ENCODE data around the gene NID2. TPM values are rescaled to one million over a fixed set of nuclear protein-coding genes. Genes with fewer than 3 reads are reported as not detected.

Gene NID2
- total and polyA plus RNA-seq, 2 of the 4 experiments (the other 2 are of a cell fraction) = 101 to 303 TPM

DNA sequence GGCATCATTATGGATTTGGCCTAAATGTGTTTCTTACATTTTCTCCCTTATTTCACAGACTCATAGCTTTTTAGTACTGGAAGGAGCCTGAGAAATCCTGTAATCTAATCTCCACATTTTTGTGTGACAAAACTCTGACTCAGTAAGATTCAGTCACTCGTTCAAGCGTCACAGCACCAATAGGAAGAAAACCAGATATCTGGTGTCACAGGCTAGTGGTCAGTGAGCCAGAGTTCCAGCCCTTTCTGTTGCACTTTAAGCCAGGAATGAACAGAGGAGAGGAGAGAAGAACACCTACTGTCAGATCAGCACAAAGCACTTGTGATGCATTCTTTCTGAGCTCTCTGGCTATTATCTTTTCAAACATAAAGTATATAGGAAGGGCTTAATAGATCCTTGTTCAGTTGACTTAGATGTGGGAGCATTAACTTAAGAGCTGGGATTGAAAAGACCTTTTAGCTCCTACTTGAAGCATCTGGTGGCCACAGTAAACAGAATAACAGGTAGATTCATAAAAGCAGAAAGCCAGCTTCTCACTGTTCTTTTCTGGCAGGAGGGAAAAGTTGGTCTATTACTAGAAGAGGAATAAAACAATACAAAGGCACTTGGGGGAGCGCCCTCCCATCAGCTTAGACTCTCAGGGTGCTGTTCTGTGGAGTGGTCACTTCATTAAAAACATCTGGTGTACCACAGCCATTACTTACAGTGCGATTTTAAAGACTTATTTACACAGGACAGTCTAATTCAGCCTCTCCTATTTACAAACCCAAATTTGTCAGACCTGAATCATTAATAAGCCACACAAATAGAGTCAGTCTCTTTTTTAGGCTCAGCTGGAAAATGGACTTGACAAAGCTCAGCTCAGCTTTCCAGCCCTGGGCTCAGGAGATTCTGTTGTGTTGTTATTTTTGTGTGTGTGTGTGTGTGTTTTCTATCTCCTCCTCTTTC is 12.2 kb upstream of the NID2 start (continued):
- TF ChIP-seq, protein P1, sequence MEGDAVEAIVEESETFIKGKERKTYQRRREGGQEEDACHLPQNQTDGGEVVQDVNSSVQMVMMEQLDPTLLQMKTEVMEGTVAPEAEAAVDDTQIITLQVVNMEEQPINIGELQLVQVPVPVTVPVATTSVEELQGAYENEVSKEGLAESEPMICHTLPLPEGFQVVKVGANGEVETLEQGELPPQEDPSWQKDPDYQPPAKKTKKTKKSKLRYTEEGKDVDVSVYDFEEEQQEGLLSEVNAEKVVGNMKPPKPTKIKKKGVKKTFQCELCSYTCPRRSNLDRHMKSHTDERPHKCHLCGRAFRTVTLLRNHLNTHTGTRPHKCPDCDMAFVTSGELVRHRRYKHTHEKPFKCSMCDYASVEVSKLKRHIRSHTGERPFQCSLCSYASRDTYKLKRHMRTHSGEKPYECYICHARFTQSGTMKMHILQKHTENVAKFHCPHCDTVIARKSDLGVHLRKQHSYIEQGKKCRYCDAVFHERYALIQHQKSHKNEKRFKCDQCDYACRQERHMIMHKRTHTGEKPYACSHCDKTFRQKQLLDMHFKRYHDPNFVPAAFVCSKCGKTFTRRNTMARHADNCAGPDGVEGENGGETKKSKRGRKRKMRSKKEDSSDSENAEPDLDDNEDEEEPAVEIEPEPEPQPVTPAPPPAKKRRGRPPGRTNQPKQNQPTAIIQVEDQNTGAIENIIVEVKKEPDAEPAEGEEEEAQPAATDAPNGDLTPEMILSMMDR (conservative IDR thresholded peaks at IDR 0.05; ENCODE audit: low read depth, low read length) = no peak
- no peak for TF ChIP-seq SMC3 (IDR thresholded peaks at IDR 0.05; ENCODE audit: low read depth, low read length)
